NK-92 (cell line): ENCODE results near the gene GABRG1.

ENCODE experiments used
- DNase-seq: peaks from one replicate; lab custom pipeline; 2025; ENCODE audit not compliant: unreplicated experiment; lab: John Stamatoyannopoulos, UW

The GABRG1 gene

GRCh38 chr4:46123913-46124755 is at the start of gene GABRG1:
GABRG1 (minus strand) TSS chr4:46124054; CDS start chr4:46123913, 141 bp downstream.
- no peak for DNase-seq

- DNase-seq = no peak
These were observed 23.1 kb upstream of the GABRG1 start for GRCh38 chr4:46146993-46147392.

- DNase-seq = no peak
These were observed 7.7 kb upstream of the GABRG1 start for GRCh38 chr4:46131498-46132057.

- DNase-seq = no peak
These were observed 1.0 kb upstream of the GABRG1 start for GRCh38 chr4:46124773-46125413.

GRCh38 chr4:46081674-46082073 is 42.2 kb downstream of the GABRG1 start:
- no peak for DNase-seq

GRCh38 chr4:46081248-46081647 is 42.6 kb downstream of the GABRG1 start:
- DNase-seq = no peak

GRCh38 chr4:46073778-46074177 is 50.1 kb downstream of the GABRG1 start:
- no peak for DNase-seq

GRCh38 chr4:46051392-46051791 is 72.5 kb downstream of the GABRG1 start:
- no peak for DNase-seq

- DNase-seq = no peak
These were observed 91.8 kb downstream of the GABRG1 start for GRCh38 chr4:46032056-46032455.

- no peak for DNase-seq
These were observed 107.5 kb downstream of the GABRG1 start for GRCh38 chr4:46016306-46016705.

GRCh38 chr4:45992728-45993127 is 131.1 kb downstream of the GABRG1 start:
- DNase-seq = no peak

GRCh38 chr4:45989775-45990174 is 134.1 kb downstream of the GABRG1 start:
- no peak for DNase-seq

- DNase-seq = no peak
These were observed 136.0 kb downstream of the GABRG1 start for GRCh38 chr4:45987858-45988257.
